Astrocyte (in vitro differentiated cells and primary cell): ENCODE measurements around the gene RIBC1. TPM values are rescaled to one million over a fixed set of nuclear protein-coding genes. Genes with fewer than 3 reads are reported as not detected.

Experiments used
- DNase-seq: peaks from one replicate; pipeline ENCODE4 v3.0.0-alpha.2; 2010; ENCODE audit warnings: low read depth
- FAIRE-seq: peaks from 2 replicates; lab custom pipeline; 2011; peaks lifted over from hg19 to GRCh38; lab: Jason Lieb, UNC
- H2AFZ ChIP-seq: 2 replicates; pipeline ENCODE4 v1.6.0; 2012; ENCODE audit warnings: low read depth, low read length, inconsistent platforms
- H3K27ac ChIP-seq: 2 replicates; pipeline ENCODE4 v1.5.1; 2011; ENCODE audit warnings: low read depth, low read length, inconsistent platforms
- H3K27me3 ChIP-seq: 2 replicates; pipeline ENCODE4 v1.6.0; 2011; ENCODE audit warnings: low read length, inconsistent platforms; ENCODE audit not compliant: insufficient read depth
- H3K36me3 ChIP-seq: 2 replicates; pipeline ENCODE4 v1.5.1; 2011; ENCODE audit warnings: low read length, inconsistent platforms; ENCODE audit not compliant: insufficient read depth
- H3K4me1 ChIP-seq: 2 replicates; pipeline ENCODE4 v1.5.1; 2011; ENCODE audit warnings: low read length, inconsistent platforms; ENCODE audit not compliant: insufficient read depth
- H3K4me2 ChIP-seq: 2 replicates; pipeline ENCODE4 v1.6.0; 2012; ENCODE audit warnings: low read length, inconsistent platforms
- H3K4me3 ChIP-seq: 2 replicates; pipeline ENCODE4 v1.5.1; 2011; ENCODE audit warnings: low read depth, mild to moderate bottlenecking, low read length, inconsistent platforms; ENCODE audit not compliant: insufficient read depth
- H3K79me2 ChIP-seq: 2 replicates; pipeline ENCODE4 v1.6.0; 2012; ENCODE audit warnings: mild to moderate bottlenecking, low read length, inconsistent platforms; ENCODE audit not compliant: insufficient read depth
- H3K9ac ChIP-seq: 2 replicates; pipeline ENCODE4 v1.6.0; 2012; ENCODE audit warnings: mild to moderate bottlenecking, low read length, inconsistent platforms
- H3K9me3 ChIP-seq: 2 replicates; pipeline ENCODE4 v1.5.1; 2012; ENCODE audit warnings: low read depth, mild to moderate bottlenecking, low read length, inconsistent platforms; ENCODE audit not compliant: insufficient read depth
- H4K20me1 ChIP-seq: 2 replicates; pipeline ENCODE4 v1.6.0; 2012; ENCODE audit warnings: low read length, inconsistent platforms; ENCODE audit not compliant: insufficient read depth
- H3K27ac Mint-ChIP-seq: one replicate; pipeline ENCODE4 v1.8.0; 2021; ENCODE audit warnings: mild to moderate bottlenecking, mixed read lengths; ENCODE audit not compliant: unreplicated experiment
- H3K27me3 Mint-ChIP-seq: one replicate; pipeline ENCODE4 v1.8.0; 2021; ENCODE audit warnings: low read depth, mixed read lengths; ENCODE audit not compliant: unreplicated experiment
- H3K36me3 Mint-ChIP-seq: one replicate; pipeline ENCODE4 v1.8.0; 2021; ENCODE audit warnings: low read depth, mixed read lengths; ENCODE audit not compliant: unreplicated experiment
- H3K4me1 Mint-ChIP-seq: one replicate; pipeline ENCODE4 v1.8.0; 2021; ENCODE audit warnings: low read depth, mixed read lengths; ENCODE audit not compliant: unreplicated experiment
- H3K4me3 Mint-ChIP-seq: one replicate; pipeline ENCODE4 v1.8.0; 2021; ENCODE audit warnings: mild to moderate bottlenecking, moderate library complexity, mixed read lengths; ENCODE audit not compliant: unreplicated experiment
- H3K9me3 Mint-ChIP-seq: one replicate; pipeline ENCODE4 v1.8.0; 2021; ENCODE audit warnings: mild to moderate bottlenecking, mixed read lengths; ENCODE audit not compliant: unreplicated experiment
- EZH2 ChIP-seq: IDR thresholded peaks from 2 replicates; pipeline ENCODE4 v1.6.1; 2012; ENCODE audit warnings: mild to moderate bottlenecking, low read length, inconsistent platforms; ENCODE audit not compliant: insufficient read depth
- microRNA-seq: library from miRNA; unstranded; fragments of <30 nt; microRNA quantifications from one replicate; pipeline ENCODE4 v1.2.0, GENCODE V29; 2020
- total RNA-seq: library from RNA; stranded (reverse); gene quantifications from 2 replicates; pipeline ENCODE4 v1.2.1, GENCODE V29; 2021
- TF ChIP-seq, protein P1 (sequence below): IDR thresholded peaks from 2 replicates; pipeline ENCODE4 v1.5.1; 2011; ENCODE audit warnings: low read depth, mild to moderate bottlenecking, inconsistent platforms, low read length, moderate library complexity; ENCODE audit not compliant: insufficient read depth

RIBC1 gene
- total RNA-seq, 1 donor from 2014 or later, result 0.34 TPM

DNA sequence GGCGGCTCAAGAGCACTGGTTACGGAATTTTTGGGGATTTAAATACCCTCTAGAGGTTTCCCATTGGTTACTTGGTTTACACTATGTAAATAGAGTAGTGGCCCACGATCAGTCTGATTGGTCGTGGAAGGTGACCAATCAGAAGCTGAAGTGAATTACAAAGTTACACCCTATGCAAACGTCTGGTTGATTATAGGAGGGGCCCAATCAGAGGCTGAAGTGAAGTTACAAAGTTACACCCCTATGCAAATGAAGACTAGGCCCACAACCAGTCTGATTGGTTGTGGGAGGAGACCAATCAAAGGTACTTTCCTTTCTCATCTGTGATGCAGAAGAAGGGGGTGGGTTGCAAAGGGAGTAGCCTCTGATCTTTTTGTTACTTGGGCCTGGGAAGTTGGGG is 56.6 kb downstream of the RIBC1 start:
- Histone ChIP-seq H3K9ac (no peak overlapping the region), H3K4me3 (no peak overlapping the region), H3K9me3 (no peaks in the 10 kb centered on the region), H3K4me1 (peaks cover 5% of the 10 kb centered on the region), H3K79me2 (no peaks in the 10 kb centered on the region), H4K20me1 (no peaks in the 10 kb centered on the region), H3K27me3 (no peaks in the 10 kb centered on the region), H2AFZ (no peak overlapping the region), H3K27ac (no peak overlapping the region), H3K36me3 (no peaks in the 10 kb centered on the region), H3K4me2 (no peak overlapping the region)
- peaks cover 2% of the 10 kb centered on the region for H3K4me1 Mint-ChIP-seq
- H3K4me3 Mint-ChIP-seq, result no peak overlapping the region
- DNase-seq (peak; percentile 12), FAIRE-seq (no peak)
- no peaks in the 10 kb centered on the region for H3K36me3 Mint-ChIP-seq
- TF ChIP-seq, protein P1, sequence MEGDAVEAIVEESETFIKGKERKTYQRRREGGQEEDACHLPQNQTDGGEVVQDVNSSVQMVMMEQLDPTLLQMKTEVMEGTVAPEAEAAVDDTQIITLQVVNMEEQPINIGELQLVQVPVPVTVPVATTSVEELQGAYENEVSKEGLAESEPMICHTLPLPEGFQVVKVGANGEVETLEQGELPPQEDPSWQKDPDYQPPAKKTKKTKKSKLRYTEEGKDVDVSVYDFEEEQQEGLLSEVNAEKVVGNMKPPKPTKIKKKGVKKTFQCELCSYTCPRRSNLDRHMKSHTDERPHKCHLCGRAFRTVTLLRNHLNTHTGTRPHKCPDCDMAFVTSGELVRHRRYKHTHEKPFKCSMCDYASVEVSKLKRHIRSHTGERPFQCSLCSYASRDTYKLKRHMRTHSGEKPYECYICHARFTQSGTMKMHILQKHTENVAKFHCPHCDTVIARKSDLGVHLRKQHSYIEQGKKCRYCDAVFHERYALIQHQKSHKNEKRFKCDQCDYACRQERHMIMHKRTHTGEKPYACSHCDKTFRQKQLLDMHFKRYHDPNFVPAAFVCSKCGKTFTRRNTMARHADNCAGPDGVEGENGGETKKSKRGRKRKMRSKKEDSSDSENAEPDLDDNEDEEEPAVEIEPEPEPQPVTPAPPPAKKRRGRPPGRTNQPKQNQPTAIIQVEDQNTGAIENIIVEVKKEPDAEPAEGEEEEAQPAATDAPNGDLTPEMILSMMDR, result no peak
- TF ChIP-seq EZH2, result no peak
- no peaks in the 10 kb centered on the region for H3K9me3 Mint-ChIP-seq
- peaks cover 8% of the 10 kb centered on the region for H3K27me3 Mint-ChIP-seq
- no peak overlapping the region for H3K27ac Mint-ChIP-seq

Small RNAs within 50 kb of the gene (microRNA-seq; reads per million reads assigned to microRNA genes)
- gene MIR6857, result not detected

Other genes starting within 250 kb of the RIBC1 start
- gene KDM5C, start 197.7 kb upstream of the RIBC1 start, total RNA-seq, result 79.5 and 84.5 TPM in 2 replicates
- gene IQSEC2, start 141.3 kb upstream of the RIBC1 start, total RNA-seq, result 8.2 and 9.2 TPM in 2 replicates
- 31.9 and 33.3 TPM in 2 replicates for gene SMC1A, start 219 bp upstream of the RIBC1 start, total RNA-seq
- 87.4 and 96.8 TPM in 2 replicates for gene HSD17B10, start 11.5 kb downstream of the RIBC1 start, total RNA-seq